ENCODE data around the gene C1QA.

Gene C1QA

DNA sequence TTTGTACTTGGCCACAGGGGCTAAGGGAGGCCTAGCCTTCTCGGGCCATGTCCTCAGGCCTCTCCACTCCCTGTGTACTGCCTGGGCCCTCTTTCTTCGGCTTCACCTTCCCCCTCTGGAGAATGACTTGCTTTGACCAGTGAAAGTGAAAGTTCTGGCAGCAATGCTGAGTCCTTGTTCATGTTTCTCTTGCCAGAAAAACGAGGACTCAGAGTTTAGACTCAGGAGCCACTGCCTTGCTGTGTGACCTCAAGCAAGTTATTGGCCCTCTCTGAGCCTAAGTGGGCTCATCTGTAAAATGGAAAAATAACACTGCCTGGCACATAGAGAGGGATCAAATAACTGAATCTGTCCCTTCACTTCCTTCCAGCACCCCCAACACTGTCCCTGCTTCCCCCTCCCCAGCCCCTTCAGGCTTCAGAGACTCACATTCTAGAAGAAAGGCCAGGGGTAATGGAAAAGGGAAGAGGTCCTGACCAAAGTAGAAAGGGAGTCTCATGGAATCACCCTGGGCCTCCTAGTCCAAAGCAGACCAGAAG is 1.5 kb downstream of the C1QA start:
- TF ChIP-seq ZNF70 (CRISPR knock-in tag; IDR thresholded peaks at IDR 0.05) (no peak), TOX (CRISPR knock-in tag; IDR thresholded peaks at IDR 0.05; ENCODE audit: borderline replicate concordance) (no peak), ESRRG (CRISPR knock-in tag; IDR thresholded peaks at IDR 0.05) (no peak), ISL1 (CRISPR knock-in tag; IDR thresholded peaks at IDR 0.05) (no peak), ZFP30 (CRISPR knock-in tag; IDR thresholded peaks at IDR 0.05) (no peak), ZNF8 (CRISPR knock-in tag; IDR thresholded peaks at IDR 0.05) (no peak)
- TF ChIP-seq, protein P1, sequence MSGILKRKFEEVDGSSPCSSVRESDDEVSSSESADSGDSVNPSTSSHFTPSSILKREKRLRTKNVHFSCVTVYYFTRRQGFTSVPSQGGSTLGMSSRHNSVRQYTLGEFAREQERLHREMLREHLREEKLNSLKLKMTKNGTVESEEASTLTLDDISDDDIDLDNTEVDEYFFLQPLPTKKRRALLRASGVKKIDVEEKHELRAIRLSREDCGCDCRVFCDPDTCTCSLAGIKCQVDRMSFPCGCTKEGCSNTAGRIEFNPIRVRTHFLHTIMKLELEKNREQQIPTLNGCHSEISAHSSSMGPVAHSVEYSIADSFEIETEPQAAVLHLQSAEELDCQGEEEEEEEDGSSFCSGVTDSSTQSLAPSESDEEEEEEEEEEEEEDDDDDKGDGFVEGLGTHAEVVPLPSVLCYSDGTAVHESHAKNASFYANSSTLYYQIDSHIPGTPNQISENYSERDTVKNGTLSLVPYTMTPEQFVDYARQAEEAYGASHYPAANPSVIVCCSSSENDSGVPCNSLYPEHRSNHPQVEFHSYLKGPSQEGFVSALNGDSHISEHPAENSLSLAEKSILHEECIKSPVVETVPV (CRISPR knock-in tag; IDR thresholded peaks at IDR 0.05): no peak
- TF ChIP-seq, protein P2, sequence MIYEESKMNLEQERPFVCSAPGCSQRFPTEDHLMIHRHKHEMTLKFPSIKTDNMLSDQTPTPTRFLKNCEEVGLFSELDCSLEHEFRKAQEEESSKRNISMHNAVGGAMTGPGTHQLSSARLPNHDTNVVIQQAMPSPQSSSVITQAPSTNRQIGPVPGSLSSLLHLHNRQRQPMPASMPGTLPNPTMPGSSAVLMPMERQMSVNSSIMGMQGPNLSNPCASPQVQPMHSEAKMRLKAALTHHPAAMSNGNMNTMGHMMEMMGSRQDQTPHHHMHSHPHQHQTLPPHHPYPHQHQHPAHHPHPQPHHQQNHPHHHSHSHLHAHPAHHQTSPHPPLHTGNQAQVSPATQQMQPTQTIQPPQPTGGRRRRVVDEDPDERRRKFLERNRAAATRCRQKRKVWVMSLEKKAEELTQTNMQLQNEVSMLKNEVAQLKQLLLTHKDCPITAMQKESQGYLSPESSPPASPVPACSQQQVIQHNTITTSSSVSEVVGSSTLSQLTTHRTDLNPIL (CRISPR knock-in tag; IDR thresholded peaks at IDR 0.05; ENCODE audit: low read depth): no peak
- TF ChIP-seq, protein P3, sequence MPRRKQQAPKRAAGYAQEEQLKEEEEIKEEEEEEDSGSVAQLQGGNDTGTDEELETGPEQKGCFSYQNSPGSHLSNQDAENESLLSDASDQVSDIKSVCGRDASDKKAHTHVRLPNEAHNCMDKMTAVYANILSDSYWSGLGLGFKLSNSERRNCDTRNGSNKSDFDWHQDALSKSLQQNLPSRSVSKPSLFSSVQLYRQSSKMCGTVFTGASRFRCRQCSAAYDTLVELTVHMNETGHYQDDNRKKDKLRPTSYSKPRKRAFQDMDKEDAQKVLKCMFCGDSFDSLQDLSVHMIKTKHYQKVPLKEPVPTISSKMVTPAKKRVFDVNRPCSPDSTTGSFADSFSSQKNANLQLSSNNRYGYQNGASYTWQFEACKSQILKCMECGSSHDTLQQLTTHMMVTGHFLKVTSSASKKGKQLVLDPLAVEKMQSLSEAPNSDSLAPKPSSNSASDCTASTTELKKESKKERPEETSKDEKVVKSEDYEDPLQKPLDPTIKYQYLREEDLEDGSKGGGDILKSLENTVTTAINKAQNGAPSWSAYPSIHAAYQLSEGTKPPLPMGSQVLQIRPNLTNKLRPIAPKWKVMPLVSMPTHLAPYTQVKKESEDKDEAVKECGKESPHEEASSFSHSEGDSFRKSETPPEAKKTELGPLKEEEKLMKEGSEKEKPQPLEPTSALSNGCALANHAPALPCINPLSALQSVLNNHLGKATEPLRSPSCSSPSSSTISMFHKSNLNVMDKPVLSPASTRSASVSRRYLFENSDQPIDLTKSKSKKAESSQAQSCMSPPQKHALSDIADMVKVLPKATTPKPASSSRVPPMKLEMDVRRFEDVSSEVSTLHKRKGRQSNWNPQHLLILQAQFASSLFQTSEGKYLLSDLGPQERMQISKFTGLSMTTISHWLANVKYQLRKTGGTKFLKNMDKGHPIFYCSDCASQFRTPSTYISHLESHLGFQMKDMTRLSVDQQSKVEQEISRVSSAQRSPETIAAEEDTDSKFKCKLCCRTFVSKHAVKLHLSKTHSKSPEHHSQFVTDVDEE (CRISPR knock-in tag; IDR thresholded peaks at IDR 0.05): no peak
- ATAC-seq: no peak

DNA sequence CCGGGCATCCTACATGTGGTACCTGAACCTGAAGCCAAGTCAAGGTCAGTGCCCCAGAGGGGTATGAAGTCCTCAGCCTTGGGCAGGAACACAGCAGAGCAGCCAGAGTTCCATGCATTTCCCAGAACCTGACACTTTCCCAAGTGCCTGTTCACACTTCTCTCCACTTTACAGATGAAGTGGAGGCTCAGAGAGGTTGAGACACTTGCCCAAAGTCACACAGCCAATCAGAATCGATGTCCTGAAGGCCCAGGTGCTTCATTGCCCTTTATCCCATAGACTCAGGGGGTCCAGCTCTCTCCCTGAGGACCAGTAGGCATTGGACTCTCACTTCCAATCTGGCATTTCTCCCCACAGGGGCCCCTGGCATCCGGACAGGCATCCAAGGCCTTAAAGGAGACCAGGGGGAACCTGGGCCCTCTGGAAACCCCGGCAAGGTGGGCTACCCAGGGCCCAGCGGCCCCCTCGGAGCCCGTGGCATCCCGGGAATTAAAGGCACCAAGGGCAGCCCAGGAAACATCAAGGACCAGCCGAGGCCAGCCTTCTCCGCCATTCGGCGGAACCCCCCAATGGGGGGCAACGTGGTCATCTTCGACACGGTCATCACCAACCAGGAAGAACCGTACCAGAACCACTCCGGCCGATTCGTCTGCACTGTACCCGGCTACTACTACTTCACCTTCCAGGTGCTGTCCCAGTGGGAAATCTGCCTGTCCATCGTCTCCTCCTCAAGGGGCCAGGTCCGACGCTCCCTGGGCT is 2.2 kb downstream of the C1QA start:
- no peak for ATAC-seq
- TF ChIP-seq OSR1 (CRISPR knock-in tag; IDR thresholded peaks at IDR 0.05) (no peak), ESRRG (CRISPR knock-in tag; IDR thresholded peaks at IDR 0.05) (no peak), BACH2 (CRISPR knock-in tag; IDR thresholded peaks at IDR 0.05; ENCODE audit: borderline replicate concordance) (no peak), ISL1 (CRISPR knock-in tag; IDR thresholded peaks at IDR 0.05) (no peak), CSDC2 (CRISPR knock-in tag; IDR thresholded peaks at IDR 0.05) (no peak), ARNTL (CRISPR knock-in tag; IDR thresholded peaks at IDR 0.05; ENCODE audit: borderline replicate concordance, low read depth) (no peak)
- TF ChIP-seq, protein P3 (CRISPR knock-in tag; IDR thresholded peaks at IDR 0.05): no peak
- TF ChIP-seq, protein P1 (CRISPR knock-in tag; IDR thresholded peaks at IDR 0.05): no peak

DNA sequence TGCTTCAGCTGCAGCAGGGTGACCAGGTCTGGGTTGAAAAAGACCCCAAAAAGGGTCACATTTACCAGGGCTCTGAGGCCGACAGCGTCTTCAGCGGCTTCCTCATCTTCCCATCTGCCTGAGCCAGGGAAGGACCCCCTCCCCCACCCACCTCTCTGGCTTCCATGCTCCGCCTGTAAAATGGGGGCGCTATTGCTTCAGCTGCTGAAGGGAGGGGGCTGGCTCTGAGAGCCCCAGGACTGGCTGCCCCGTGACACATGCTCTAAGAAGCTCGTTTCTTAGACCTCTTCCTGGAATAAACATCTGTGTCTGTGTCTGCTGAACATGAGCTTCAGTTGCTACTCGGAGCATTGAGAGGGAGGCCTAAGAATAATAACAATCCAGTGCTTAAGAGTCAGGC is 2.9 kb downstream of the C1QA start:
- ATAC-seq: peak; percentile 12; the same call in 1 of the 3 replicates
- no peak for TF ChIP-seq ZFP3 (CRISPR knock-in tag; IDR thresholded peaks at IDR 0.05)
- TF ChIP-seq ISL1 (CRISPR knock-in tag; IDR thresholded peaks at IDR 0.05): no peak
- TF ChIP-seq, protein P4, sequence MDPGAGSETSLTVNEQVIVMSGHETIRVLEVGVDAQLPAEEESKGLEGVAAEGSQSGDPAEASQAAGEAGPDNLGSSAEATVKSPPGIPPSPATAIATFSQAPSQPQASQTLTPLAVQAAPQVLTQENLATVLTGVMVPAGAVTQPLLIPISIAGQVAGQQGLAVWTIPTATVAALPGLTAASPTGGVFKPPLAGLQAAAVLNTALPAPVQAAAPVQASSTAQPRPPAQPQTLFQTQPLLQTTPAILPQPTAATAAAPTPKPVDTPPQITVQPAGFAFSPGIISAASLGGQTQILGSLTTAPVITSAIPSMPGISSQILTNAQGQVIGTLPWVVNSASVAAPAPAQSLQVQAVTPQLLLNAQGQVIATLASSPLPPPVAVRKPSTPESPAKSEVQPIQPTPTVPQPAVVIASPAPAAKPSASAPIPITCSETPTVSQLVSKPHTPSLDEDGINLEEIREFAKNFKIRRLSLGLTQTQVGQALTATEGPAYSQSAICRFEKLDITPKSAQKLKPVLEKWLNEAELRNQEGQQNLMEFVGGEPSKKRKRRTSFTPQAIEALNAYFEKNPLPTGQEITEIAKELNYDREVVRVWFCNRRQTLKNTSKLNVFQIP (CRISPR knock-in tag; IDR thresholded peaks at IDR 0.05; ENCODE audit: borderline replicate concordance, low read depth): no peak
- no peak for TF ChIP-seq RARB (CRISPR knock-in tag; IDR thresholded peaks at IDR 0.05)
- no peak for TF ChIP-seq ARNTL (CRISPR knock-in tag; IDR thresholded peaks at IDR 0.05; ENCODE audit: borderline replicate concordance, low read depth)
- no peak for TF ChIP-seq CSDC2 (CRISPR knock-in tag; IDR thresholded peaks at IDR 0.05)
- TF ChIP-seq, protein P1 (CRISPR knock-in tag; IDR thresholded peaks at IDR 0.05): no peak
- no peak for TF ChIP-seq PPARA (CRISPR knock-in tag; IDR thresholded peaks at IDR 0.05; ENCODE audit: borderline replicate concordance)
- TF ChIP-seq GLIS3 (CRISPR knock-in tag; IDR thresholded peaks at IDR 0.05): no peak
- TF ChIP-seq ZNF8 (CRISPR knock-in tag; IDR thresholded peaks at IDR 0.05): no peak
- no peak for TF ChIP-seq ZNF70 (CRISPR knock-in tag; IDR thresholded peaks at IDR 0.05)
- TF ChIP-seq, protein P3 (CRISPR knock-in tag; IDR thresholded peaks at IDR 0.05): no peak
- no peak for TF ChIP-seq ZC3H10 (CRISPR knock-in tag; IDR thresholded peaks at IDR 0.05)
